Measurements from ENCODE around the gene ATP6V1E1. TPM values are rescaled to one million over a fixed set of nuclear protein-coding genes. Genes with fewer than 3 reads are reported as not detected.

Gene ATP6V1E1
- total and polyA plus RNA-seq, 9 of the 15 experiments (the other 6 are each of a cell fraction or from before 2014, with no cell fraction given), result 122 to 249 (median 179) TPM

DNA sequence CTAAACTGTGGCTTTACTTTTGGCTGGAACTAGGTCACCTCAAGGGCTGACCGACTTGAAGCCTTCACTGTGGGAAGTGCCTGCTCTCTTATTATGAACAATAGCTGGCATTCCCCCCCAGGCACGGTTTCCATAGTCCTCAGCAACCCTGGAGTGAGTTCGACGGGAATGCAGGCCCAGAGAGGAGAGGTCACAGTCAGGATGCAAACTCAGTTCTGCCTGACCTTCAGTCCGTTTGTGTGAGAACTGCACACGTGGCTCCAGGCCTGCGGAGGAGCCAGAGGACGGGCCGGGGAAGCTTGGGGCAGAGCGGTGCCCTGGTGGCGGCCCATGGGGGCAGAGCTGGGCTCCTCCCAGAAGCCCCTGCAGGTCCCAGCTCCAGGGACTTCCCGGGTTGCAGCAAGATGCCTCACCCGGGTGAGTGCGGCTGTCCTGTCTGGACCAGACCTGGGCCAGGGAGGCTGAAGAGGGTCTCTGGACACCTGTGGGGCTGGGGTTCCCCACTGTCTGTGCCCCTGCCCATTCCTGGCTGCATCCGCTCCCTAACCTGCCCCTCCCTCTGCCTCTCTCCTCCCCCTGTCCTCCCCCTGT is 48.0 kb downstream of the ATP6V1E1 start (continued):
- TF ChIP-seq, protein P1, sequence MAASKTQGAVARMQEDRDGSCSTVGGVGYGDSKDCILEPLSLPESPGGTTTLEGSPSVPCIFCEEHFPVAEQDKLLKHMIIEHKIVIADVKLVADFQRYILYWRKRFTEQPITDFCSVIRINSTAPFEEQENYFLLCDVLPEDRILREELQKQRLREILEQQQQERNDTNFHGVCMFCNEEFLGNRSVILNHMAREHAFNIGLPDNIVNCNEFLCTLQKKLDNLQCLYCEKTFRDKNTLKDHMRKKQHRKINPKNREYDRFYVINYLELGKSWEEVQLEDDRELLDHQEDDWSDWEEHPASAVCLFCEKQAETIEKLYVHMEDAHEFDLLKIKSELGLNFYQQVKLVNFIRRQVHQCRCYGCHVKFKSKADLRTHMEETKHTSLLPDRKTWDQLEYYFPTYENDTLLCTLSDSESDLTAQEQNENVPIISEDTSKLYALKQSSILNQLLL (CRISPR knock-in tag; IDR thresholded peaks at IDR 0.05; ENCODE audit: borderline replicate concordance), result no peak
- TF ChIP-seq ESRRA (IDR thresholded peaks at IDR 0.05; ENCODE audit: borderline replicate concordance, low read depth) (0 out of 2 replicates have a peak, but pooled peaks have one; percentile 19), E2F3 (CRISPR knock-in tag; IDR thresholded peaks at IDR 0.05) (no peak), FOXK2 (conservative IDR thresholded peaks at IDR 0.05 in 1 of 2, IDR thresholded peaks at IDR 0.05 in 1 of 2; ENCODE audit: low read depth in 2 of 2) (no peak), ZNF354B (CRISPR knock-in tag; IDR thresholded peaks at IDR 0.05) (no peak), CREB1 (IDR thresholded peaks at IDR 0.05) (no peak), CREB1 (CRISPR knock-in tag; IDR thresholded peaks at IDR 0.05) (no peak)
- TF ChIP-seq, protein P2, sequence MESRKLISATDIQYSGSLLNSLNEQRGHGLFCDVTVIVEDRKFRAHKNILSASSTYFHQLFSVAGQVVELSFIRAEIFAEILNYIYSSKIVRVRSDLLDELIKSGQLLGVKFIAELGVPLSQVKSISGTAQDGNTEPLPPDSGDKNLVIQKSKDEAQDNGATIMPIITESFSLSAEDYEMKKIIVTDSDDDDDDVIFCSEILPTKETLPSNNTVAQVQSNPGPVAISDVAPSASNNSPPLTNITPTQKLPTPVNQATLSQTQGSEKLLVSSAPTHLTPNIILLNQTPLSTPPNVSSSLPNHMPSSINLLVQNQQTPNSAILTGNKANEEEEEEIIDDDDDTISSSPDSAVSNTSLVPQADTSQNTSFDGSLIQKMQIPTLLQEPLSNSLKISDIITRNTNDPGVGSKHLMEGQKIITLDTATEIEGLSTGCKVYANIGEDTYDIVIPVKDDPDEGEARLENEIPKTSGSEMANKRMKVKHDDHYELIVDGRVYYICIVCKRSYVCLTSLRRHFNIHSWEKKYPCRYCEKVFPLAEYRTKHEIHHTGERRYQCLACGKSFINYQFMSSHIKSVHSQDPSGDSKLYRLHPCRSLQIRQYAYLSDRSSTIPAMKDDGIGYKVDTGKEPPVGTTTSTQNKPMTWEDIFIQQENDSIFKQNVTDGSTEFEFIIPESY (CRISPR knock-in tag; IDR thresholded peaks at IDR 0.05), result peak; percentile 66; the same call in 1 of the 2 replicates
